ENCODE results near the gene SIM2. TPM values are rescaled to one million over a fixed set of nuclear protein-coding genes. Genes with fewer than 3 reads are reported as not detected.
"Not testable (repeated sequence)": the region's sequence is repeated elsewhere in the genome, so short reads cannot be mapped to it uniquely, and the experiment has no call there.

Gene SIM2
- total and polyA plus RNA-seq, 2 donors (not counting 1 experiment from before 2014, with no cell fraction given): 0.22 TPM; not detected in 1

DNA sequence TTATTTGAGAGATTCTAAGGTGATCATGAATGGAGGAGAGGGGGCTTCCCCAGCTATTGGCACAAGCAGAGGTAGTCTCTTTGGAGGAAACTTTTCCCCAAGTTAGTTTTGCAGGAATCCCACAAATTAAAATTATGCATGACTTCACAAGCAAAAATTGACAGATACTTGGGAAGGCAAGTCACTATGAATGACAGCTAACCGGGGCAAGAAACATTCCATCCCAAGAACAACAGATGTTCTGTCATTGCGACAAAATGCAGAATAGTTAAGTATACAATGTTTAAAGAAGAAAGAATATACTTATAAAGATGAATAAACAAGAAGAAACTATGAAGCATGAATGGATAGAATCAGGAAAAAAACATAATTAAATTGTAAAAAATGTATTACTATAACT, 27.1 kb upstream of the SIM2 start:
- H3K9ac ChIP-seq (ENCODE audit: insufficient read depth, low read length): no peak overlapping the region
- TF ChIP-seq, protein P1, sequence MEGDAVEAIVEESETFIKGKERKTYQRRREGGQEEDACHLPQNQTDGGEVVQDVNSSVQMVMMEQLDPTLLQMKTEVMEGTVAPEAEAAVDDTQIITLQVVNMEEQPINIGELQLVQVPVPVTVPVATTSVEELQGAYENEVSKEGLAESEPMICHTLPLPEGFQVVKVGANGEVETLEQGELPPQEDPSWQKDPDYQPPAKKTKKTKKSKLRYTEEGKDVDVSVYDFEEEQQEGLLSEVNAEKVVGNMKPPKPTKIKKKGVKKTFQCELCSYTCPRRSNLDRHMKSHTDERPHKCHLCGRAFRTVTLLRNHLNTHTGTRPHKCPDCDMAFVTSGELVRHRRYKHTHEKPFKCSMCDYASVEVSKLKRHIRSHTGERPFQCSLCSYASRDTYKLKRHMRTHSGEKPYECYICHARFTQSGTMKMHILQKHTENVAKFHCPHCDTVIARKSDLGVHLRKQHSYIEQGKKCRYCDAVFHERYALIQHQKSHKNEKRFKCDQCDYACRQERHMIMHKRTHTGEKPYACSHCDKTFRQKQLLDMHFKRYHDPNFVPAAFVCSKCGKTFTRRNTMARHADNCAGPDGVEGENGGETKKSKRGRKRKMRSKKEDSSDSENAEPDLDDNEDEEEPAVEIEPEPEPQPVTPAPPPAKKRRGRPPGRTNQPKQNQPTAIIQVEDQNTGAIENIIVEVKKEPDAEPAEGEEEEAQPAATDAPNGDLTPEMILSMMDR (conservative IDR thresholded peaks at IDR 0.05 in 1 of 2, IDR thresholded peaks at IDR 0.05 in 1 of 2; ENCODE audit: low read depth in 1 of 2, low read length in 2 of 2): no peak
- no peak for TF ChIP-seq EZH2 (IDR thresholded peaks at IDR 0.05; ENCODE audit: low read length, missing control alignments)
- H3K4me3 ChIP-seq (replicated peaks in 1 of 4; ENCODE audit: control extremely low read depth in 1 of 4, insufficient read depth in 1 of 4, low read depth in 3 of 4, low read length in 4 of 4): no peak overlapping the region
- no peaks in the 10 kb centered on the region for H3K9me3 ChIP-seq (ENCODE audit: control insufficient read depth, insufficient read depth, low read depth, low read length)
- no peak overlapping the region for H3K27ac ChIP-seq (ENCODE audit: insufficient read depth, low read length)
- H2AFZ ChIP-seq (ENCODE audit: low read length): no peak overlapping the region
- no peaks in the 10 kb centered on the region for H3K79me2 ChIP-seq (ENCODE audit: control insufficient read depth, insufficient read depth, low read length)
- H4K20me1 ChIP-seq (ENCODE audit: control insufficient read depth, extremely low read depth, insufficient read depth, low read length): no peaks in the 10 kb centered on the region
- no peaks in the 10 kb centered on the region for H3K4me1 ChIP-seq (ENCODE audit: control insufficient read depth, extremely low read depth, insufficient read depth, low read length)
- H3K4me2 ChIP-seq (ENCODE audit: extremely low read depth, insufficient read depth, low read length): no peak overlapping the region
- peaks cover 12% of the 10 kb centered on the region for H3K27me3 ChIP-seq (ENCODE audit: control insufficient read depth, insufficient read depth, low read length)
- H3K36me3 ChIP-seq (ENCODE audit: control insufficient read depth, insufficient read depth, low read length): no peaks in the 10 kb centered on the region
- no peak for DNase-seq (ENCODE audit: low read depth in 2 of 2)

DNA sequence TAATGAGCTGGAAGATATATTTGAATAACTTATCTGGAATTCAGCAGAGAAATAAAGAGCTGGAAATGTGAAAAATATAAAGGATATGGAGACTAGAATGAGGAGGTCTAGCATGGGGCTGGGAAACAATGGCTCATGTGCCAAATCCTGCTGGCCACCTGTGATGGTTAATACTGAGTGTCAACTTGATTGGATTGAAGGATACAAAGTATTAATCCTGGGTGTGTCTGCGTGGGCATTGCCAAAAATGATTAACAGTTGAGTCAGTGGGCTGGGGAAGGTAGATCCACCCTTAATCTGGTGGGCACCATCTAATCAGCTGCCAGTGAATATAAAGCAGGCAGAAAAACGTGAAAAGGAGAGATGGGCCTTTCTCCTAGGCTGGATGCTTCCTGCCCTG, 26.6 kb upstream of the SIM2 start:
- not testable (repeated sequence) for H3K4me3 ChIP-seq (replicated peaks in 1 of 4; ENCODE audit: control extremely low read depth in 1 of 4, insufficient read depth in 1 of 4, low read depth in 3 of 4, low read length in 4 of 4); H3K79me2 ChIP-seq (ENCODE audit: control insufficient read depth, insufficient read depth, low read length); H2AFZ ChIP-seq (ENCODE audit: low read length); H3K9me3 ChIP-seq (ENCODE audit: control insufficient read depth, insufficient read depth, low read depth, low read length); DNase-seq (ENCODE audit: low read depth in 2 of 2); H3K27ac ChIP-seq (ENCODE audit: insufficient read depth, low read length); H3K9ac ChIP-seq (ENCODE audit: insufficient read depth, low read length); H3K36me3 ChIP-seq (ENCODE audit: control insufficient read depth, insufficient read depth, low read length); H3K4me1 ChIP-seq (ENCODE audit: control insufficient read depth, extremely low read depth, insufficient read depth, low read length); H3K4me2 ChIP-seq (ENCODE audit: extremely low read depth, insufficient read depth, low read length); H4K20me1 ChIP-seq (ENCODE audit: control insufficient read depth, extremely low read depth, insufficient read depth, low read length)
- peaks cover 12% of the 10 kb centered on the region for H3K27me3 ChIP-seq (ENCODE audit: control insufficient read depth, insufficient read depth, low read length)

DNA sequence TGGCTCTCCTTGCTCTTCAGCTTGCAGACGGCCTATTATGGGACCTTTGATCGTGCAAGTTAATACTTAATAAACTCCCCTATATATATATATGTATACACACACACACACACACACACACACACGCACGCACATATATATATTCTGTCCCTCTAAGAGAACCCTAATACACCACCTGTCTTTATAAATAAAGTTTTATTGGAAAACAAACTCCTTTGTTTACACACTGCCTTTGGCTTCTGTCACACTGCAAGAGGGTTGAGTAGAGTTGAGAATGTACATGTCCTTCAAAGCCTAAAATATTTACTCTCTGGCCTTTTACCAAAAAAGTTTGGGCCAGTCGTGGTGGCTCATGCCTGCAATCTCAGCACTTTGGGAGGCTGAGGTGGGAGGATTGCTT, 26.2 kb upstream of the SIM2 start:
- Histone ChIP-seq H3K36me3 (ENCODE audit: control insufficient read depth, insufficient read depth, low read length) (no peaks in the 10 kb centered on the region), H3K27ac (ENCODE audit: insufficient read depth, low read length) (no peak overlapping the region), H3K9me3 (ENCODE audit: control insufficient read depth, insufficient read depth, low read depth, low read length) (no peaks in the 10 kb centered on the region), H2AFZ (ENCODE audit: low read length) (no peak overlapping the region), H4K20me1 (ENCODE audit: control insufficient read depth, extremely low read depth, insufficient read depth, low read length) (no peaks in the 10 kb centered on the region), H3K4me1 (ENCODE audit: control insufficient read depth, extremely low read depth, insufficient read depth, low read length) (no peaks in the 10 kb centered on the region), H3K4me3 (replicated peaks in 1 of 4; ENCODE audit: control extremely low read depth in 1 of 4, insufficient read depth in 1 of 4, low read depth in 3 of 4, low read length in 4 of 4) (no peak overlapping the region), H3K79me2 (ENCODE audit: control insufficient read depth, insufficient read depth, low read length) (no peaks in the 10 kb centered on the region), H3K27me3 (ENCODE audit: control insufficient read depth, insufficient read depth, low read length) (peaks cover 12% of the 10 kb centered on the region), H3K4me2 (ENCODE audit: extremely low read depth, insufficient read depth, low read length) (no peak overlapping the region), H3K9ac (ENCODE audit: insufficient read depth, low read length) (no peak overlapping the region)
- TF ChIP-seq EZH2 (IDR thresholded peaks at IDR 0.05; ENCODE audit: low read length, missing control alignments): no peak
- TF ChIP-seq, protein P1 (conservative IDR thresholded peaks at IDR 0.05 in 1 of 2, IDR thresholded peaks at IDR 0.05 in 1 of 2; ENCODE audit: low read depth in 1 of 2, low read length in 2 of 2): no peak
- DNase-seq (ENCODE audit: low read depth in 2 of 2): no peak
